AG09309 (cell line): ENCODE results near the gene SSBP2.
A peak's percentile ranks its signal among the peaks of the same experiment; 100 is the strongest.

ENCODE experiments used
- DNase-seq: peaks from one replicate; pipeline ENCODE4 v3.0.0-alpha.2; 2010; ENCODE audit warnings: low read depth
- H3K4me3 ChIP-seq: 2 replicates; pipeline ENCODE4 v1.5.1; 2011; ENCODE audit warnings: mild to moderate bottlenecking, low read depth, low read length, moderate library complexity; ENCODE audit not compliant: control insufficient read depth
- CTCF ChIP-seq: IDR thresholded peaks from 2 replicates; pipeline ENCODE4 v1.5.1; 2011; ENCODE audit warnings: mild to moderate bottlenecking, low read depth, low read length, inconsistent platforms; ENCODE audit not compliant: insufficient read depth, control insufficient read depth; ENCODE audit errors: missing control alignments

Gene SSBP2

GRCh38 chr5:81590498-81591384 lies 160.2 kb downstream of the SSBP2 start:
- H3K4me3 ChIP-seq, result no peak overlapping the region
- DNase-seq, result no peak
- TF ChIP-seq CTCF, result no peak

- no peak for TF ChIP-seq CTCF
- no peak overlapping the region for H3K4me3 ChIP-seq
- DNase-seq, result peak; percentile 14
Measured at GRCh38 chr5:81579262-81579924, 171.5 kb downstream of the SSBP2 start.

- no peak overlapping the region for H3K4me3 ChIP-seq
- no peak for DNase-seq
- TF ChIP-seq CTCF, result no peak
Measured at GRCh38 chr5:81577091-81577490, 173.8 kb downstream of the SSBP2 start.

- no peak for TF ChIP-seq CTCF
Measured at GRCh38 chr5:81575924-81576323, 175.0 kb downstream of the SSBP2 start.

GRCh38 chr5:81572201-81572600 lies 178.7 kb downstream of the SSBP2 start:
- DNase-seq, result no peak
- TF ChIP-seq CTCF, result no peak
- H3K4me3 ChIP-seq, result no peak overlapping the region

More at GRCh38 chr5:81575924-81576323, 175.0 kb downstream of the SSBP2 start:
- H3K4me3 ChIP-seq, result no peak overlapping the region
- DNase-seq, result no peak

GRCh38 chr5:81558188-81558587 lies 192.7 kb downstream of the SSBP2 start:
- no peak for TF ChIP-seq CTCF
- DNase-seq, result no peak
- H3K4me3 ChIP-seq, result no peak overlapping the region
